Activated CD8-positive, alpha-beta memory T cell treated with anti-CD3 and anti-CD28 coated beads for 24 hours (primary cell): ENCODE results near the gene MMP23B.
"Not testable (repeated sequence)": the region's sequence is repeated elsewhere in the genome, so short reads cannot be mapped to it uniquely, and the experiment has no call there.

Experiments
- DNase-seq: peaks from one replicate; pipeline ENCODE4 v3.0.0-alpha.2; 2020

Gene MMP23B

DNA sequence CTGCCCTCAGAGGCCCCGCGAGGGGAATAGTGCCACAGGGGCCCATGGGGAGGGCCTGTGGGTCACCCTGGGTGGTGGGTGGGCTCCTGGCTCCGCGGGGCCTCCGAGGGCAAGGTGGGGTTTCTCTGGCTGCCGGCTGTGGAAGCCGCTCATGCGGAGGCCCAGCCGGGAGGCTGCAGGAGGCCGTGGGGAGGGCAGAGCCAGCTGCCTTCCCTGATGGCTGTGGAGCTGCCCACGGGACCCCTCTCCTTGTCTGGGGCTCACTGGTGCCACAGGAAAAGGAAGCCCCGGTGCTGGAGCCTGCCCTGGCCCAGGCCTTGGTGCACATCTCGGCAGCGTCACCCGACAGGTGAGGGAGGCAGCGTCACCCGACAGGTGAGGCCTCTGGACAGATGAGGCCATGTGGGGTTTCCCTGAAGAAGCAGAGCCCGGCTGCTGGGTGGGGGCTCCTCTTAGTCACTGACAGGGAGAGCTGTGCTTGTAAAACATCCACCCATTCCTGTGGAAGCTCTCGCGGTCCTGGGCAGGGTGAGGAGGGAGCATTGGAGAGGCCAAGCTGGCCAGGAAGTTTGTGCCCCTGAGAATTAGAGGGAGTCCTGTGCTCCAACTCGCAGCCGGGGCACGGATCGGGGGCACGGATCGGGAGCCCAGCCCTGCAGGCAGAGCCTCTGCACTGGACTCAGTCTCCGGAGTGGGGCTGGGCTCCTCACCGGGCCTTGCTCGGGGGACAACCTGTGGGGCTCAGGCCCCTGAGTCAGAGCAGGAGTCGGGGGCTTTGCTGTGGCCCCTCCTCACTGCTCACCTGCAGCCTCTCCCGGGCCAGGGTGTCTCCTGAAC, 10.6 kb upstream of the MMP23B start:
- no peak for DNase-seq

DNA sequence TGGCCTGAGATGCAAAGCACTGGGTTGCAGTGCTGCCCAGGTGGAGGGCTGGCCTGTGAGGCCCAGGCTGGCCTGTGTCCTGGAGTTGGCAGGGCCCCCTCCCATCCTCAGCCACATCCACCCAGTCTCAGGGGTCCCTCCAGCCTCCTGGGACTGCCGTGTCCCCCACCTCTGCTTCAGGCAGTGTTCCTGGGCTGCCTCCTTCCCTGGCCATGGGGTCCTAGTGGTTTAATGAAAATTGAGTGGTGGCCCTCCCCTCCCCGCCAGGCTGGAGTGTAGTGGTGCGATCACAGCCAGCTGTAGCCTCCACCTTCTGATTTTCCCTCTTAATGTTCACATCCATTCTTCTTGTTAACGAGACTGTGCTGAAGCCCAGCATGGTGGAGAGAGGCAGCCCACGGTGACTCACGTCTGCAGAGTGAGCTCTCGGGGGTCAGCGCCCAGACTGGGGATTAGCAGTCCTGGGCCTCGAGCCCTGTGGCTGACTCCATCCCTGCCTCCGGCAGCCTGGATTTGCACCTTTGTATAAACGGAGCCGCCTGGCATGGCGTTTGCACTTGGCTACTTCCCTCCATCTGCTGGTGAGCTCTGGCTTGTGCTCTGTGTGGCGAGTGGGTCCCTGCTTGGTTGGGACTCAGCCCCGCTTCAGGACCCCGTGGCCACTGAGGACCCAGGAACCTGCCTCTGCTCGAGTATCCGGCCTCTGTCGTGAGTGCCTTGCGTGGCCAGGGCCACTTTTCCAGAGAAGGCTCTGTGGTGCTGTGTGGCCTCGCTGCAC, 9.8 kb upstream of the MMP23B start:
- DNase-seq: no peak

DNA sequence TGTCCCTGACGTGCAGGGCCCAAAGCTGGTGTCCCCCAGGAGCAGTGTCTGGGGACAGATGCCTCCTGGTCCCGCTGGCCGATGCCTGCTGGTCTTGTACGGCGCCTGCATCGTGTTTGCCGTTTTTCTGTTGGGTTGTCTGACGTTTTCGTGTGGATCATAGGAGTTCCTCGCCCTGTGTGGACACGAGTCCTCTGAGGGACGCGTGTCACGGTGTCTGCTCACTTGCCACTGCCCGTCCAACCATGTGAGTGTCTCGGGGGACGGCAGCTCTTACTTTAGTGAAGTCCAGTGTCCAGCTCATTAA, 9.2 kb upstream of the MMP23B start:
- DNase-seq: no peak

DNA sequence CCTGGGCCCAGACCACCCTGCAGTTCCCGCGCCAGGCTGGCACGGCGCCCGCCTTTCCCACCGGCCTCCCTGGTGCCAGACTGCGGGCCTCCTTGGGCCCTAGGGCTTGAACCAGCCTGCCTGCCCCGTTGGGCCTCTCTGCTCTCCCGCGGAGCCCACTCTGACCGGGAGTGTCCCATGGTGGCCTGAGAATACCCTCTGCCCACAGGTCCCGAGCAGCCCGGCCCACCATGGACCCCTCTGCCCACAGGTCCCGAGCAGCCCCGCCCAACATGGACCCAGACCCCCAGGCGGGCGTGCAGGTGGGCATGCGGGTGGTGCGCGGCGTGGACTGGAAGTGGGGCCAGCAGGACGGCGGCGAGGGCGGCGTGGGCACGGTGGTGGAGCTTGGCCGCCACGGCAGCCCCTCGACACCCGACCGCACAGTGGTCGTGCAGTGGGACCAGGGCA, 8.8 kb upstream of the MMP23B start:
- DNase-seq: no peak

GRCh38 chr1:1623631-1624442, 8.1 kb upstream of the MMP23B start:
- no peak for DNase-seq

DNA sequence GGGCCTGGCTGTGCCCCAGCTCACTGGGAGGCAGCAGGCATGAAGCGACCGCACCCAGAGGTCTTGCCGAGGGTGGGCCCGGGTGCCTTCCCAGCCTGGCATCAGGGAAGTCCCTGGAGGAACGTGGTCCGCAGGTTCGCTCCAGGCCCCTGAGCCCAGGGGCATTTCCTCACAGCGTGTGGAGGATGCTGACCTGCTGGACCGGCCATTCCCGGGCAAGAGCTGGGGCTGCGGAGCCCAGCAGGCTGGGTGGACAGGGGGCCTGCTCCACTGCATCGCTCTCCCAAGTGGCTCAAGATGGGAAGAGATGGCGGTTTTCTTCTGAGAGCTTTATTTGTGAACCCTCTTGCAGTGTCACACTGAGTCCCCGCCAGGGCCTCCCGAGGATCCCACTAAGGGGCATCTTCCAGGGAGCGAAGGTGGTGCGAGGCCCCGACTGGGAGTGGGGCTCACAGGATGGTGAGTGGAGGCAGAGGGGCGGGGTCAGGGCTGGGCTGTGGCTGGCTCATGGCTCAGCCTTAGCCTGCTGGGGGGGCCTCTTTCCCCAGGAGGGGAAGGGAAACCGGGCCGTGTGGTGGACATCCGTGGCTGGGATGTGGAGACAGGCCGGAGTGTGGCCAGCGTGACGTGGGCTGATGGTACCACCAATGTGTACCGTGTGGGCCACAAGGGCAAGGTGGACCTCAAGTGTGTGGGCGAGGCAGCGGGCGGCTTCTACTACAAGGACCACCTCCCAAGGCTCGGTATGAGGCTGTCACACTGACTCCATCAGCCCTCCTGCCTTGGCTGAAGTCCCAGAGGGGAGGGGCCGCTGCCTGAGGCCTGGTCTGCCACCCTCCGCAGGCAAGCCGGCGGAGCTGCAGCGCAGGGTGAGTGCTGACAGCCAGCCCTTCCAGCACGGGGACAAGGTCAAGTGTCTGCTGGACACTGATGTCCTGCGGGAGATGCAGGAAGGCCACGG, 7.2 kb upstream of the MMP23B start:
- no peak for DNase-seq

- DNase-seq: no peak
Measured at GRCh38 chr1:1625404-1625775, 6.6 kb upstream of the MMP23B start.

- no peak for DNase-seq
Measured at GRCh38 chr1:1625824-1626206, 6.2 kb upstream of the MMP23B start.

DNA sequence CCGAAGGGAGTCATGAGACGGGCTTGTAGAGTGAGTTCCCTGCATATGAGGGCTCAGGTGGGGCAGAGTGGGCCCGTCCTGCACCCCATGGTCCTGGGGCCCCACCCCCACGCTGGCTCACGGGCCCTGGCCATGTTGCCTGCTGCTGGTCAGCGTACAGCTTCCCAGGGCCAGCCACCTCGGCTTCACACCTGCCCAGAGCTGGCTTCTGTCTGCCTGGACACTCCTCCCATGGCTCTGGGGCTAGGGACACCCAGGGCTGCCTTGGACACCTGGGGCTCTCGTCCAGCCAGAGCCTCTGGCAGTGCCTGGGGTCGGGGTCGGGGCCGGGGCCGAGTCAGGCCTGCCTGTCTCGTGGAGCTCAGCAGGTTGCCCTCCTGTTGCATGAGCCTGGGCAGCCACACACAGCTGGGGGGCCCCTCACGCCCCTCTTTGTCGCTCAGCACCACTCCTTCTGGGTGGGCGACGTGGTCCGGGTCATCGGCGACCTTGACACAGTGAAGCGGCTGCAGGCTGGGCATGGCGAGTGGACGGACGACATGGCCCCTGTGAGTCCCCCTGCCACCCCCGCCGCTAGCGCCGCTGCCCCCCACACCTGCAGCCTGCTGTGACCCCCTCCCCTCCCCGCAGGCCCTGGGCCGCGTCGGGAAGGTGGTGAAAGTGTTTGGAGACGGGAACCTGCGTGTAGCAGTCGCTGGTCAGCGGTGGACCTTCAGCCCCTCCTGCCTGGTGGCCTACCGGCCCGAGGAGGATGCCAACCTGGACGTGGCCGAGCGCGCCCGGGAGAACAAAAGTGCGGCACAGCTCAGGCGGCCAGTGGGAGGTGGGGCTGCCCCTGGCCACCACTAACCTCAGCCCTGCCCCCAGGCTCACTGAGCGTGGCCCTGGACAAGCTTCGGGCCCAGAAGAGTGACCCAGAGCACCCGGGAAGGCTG, 5.5 kb upstream of the MMP23B start:
- DNase-seq: peak; percentile 52

DNA sequence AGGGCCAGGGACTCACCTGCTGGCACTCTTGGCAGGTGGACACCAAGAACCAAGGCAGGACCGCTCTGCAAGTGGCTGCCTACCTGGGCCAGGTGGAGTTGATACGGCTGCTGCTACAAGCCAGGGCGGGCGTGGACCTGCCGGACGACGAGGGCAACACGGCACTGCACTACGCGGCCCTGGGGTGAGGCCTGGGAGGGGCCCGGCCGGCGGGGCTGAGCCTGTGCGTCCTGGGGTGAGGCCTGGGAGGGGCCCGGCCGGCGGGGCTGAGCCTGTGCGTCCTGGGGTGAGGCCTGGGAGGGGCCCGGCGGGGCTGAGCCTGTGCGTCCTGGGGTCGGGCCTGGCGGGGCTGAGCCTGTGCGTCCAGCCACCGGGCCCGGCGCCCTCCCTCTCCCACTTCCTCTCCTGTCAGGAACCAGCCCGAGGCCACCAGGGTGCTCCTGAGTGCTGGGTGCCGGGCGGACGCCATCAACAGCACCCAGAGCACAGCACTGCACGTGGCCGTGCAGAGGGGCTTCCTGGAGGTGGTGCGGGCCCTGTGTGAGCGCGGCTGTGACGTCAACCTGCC, 4.6 kb upstream of the MMP23B start:
- DNase-seq: no peak

DNA sequence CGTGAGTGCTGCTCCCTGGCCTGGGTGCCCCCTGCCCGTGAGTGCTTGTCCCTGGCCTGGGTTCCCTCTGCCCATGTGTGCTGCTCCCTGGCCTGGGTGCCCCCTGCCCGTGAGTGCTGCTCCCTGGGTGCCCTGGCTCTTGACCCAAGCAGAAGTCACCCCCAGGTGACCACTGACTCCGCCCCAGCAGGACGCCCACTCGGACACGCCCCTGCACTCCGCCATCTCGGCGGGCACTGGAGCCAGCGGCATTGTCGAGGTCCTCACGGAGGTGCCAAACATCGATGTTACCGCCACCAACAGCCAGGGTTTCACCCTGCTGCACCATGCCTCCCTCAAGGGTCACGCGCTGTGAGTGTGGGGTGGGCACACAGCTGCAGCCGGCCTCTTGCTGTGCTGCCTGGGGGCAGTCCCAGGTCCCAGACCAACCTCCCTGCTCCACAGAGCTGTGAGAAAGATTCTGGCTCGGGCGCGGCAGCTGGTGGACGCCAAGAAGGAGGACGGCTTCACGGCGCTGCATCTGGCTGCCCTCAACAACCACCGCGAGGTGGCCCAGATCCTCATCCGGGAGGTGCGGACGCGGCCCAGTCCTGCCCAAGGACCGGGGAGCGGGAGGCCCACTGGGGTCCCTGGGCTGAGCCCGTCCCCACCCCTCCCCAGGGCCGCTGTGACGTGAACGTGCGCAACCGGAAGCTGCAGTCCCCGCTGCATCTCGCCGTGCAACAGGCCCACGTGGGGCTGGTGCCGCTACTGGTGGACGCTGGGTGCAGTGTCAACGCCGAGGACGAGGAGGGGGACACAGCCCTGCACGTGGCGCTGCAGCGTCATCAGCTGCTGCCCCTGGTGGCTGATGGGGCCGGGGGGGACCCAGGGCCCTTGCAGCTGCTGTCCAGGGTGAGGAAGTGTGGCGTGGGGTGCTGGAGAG, 3.9 kb upstream of the MMP23B start:
- no peak for DNase-seq

GRCh38 chr1:1628754-1629429, 3.1 kb upstream of the MMP23B start:
- DNase-seq: peak; percentile 77

GRCh38 chr1:1629430-1630190, 2.4 kb upstream of the MMP23B start:
- peak; percentile 81 for DNase-seq

- peak; percentile 95 for DNase-seq
Measured at GRCh38 chr1:1630191-1630964, 1.6 kb upstream of the MMP23B start.

DNA sequence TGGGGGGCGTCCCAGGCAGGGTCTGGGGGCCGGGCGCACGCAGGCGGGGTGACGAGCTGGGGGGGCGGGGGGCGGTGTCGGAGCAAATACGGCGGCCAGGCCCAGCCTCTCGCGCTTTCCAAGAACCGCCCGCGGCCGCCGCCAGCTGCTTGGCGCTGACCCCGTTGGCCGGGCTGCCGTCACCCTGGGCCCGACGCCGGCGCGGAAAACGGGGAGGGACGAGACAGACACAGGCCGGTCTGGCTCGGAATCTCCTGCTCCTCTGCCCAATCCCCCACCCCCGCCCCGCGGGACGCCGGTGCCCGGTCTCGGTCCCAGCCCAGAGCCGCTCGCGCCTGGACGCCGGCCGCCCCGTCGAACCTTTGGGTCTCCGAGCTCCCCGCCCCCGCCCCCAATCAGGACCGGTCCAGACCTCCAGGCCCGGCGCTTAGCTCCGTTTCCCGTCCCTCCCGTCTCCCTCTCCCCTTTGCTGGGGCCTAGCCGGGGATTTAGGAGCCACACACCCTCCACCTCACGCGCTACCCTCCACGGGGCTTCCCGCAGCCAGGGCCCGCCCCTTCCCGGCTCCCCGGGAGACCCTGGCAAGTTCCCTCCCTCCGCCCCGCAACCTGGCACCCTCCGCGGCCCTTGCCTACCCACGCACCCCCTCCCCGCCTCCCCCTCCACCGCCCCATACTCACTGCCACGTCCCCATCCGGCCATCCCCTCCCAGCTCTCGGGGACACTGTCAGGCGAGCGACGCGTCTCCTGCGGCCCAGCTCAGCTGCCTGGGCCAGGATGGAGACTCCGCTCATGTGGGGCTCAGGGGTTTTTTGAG, 800 bp upstream of the MMP23B start:
- DNase-seq: peak; percentile 72

DNA sequence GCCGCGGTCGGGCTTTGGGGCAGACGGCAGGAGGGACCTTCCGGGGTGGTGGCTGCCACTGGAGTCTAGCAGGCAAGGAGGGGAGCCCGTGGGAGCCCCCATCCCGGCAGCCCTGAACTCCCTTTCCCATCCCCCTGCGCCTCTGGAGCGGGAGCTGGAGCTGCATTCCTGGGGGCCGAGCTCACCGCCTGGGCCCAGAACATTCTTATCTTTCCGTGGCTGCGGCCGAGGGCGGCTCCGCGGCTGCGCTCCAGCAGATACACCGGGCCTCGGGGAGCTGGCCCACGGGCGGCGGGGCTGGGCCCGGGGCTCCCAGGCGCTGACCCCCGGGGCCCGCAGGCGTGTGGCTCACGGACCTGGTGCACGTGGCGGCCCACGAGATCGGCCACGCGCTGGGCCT, 1.4 kb downstream of the MMP23B start:
- DNase-seq: not testable (repeated sequence)

DNA sequence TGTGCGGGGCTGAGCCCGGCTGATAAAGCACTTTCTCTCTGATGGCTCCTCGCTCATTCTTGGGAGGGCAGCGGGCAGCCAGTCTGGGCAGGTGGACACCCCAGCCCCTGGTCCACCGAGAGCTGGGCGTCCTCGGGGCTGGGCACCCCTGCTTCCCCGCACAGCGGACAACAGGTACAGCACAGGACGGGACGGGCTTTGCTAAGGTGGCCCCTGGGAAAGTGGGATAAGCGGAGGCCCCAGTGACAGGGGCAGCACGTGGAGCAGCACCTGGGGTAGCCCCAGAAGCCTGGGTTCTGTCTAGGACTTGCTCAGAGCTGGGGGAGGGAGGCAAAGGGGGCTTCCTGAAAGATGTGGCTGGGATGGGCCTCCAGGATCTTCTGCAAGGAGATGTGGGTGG, 2.6 kb downstream of the MMP23B start:
- not testable (repeated sequence) for DNase-seq
